Right lobe of liver (tissue), 4 donors: ENCODE data around the gene KLHL1.

Experiments used
- CTCF ChIP-seq, 4 donors: fragments of 200-600 bp in 3 of 4; fragments of 450-650 bp in 1 of 4; IDR thresholded peaks; one replicate each; pipeline versions ENCODE4 v1.5.1 to v1.8.0; 2016 to 2022; ENCODE audit warnings: antibody characterized with exemption in 4 of 4, mild to moderate bottlenecking in 2 of 4
- POLR2A ChIP-seq: fragments of 450-650 bp; IDR thresholded peaks from one replicate; pipeline ENCODE4 v1.6.1; 2017; ENCODE audit warnings: antibody characterized with exemption, mild to moderate bottlenecking
- donor health status: DM: no; HTN: no; CAD: no.
- donor health status: DM: no; HTN: no; CAD: no.
- donor health status: DM: no; HTN: yes; CAD: no.

DNA sequence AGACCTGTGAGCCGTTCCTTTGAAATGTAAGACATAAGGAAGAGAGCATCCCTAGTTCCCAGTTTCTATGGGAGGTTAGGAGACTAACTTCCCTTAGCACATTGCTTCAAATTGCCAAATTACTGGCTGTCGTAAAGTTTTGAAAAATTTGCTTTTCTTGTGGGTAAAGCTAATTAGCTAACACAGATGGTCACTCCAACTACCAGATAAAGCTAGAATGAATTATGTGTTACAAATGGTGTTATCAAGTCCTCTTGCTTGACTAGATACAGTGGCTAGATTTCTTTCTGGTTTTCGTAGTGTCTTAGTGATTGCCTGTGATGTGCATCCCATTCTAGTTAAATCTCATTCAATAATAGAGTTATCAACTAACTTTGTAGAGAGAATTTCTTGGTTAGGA, 417.3 kb downstream of the KLHL1 start:
- TF ChIP-seq CTCF (IDR thresholded peaks at IDR 0.05) = no peak
- TF ChIP-seq POLR2A = no peak
